GM18508 (cell line): ENCODE results near the gene S100A8.

ENCODE experiments used
- ATAC-seq: cut with Tn5 transposase; IDR thresholded peaks from one replicate; pipeline ENCODE4 v1.9.1; 2021; ENCODE audit warnings: moderate number of reproducible peaks; ENCODE audit not compliant: insufficient read depth, unreplicated experiment

Gene S100A8

GRCh38 chr1:153393926-153394325, 3.1 kb upstream of the S100A8 start:
- ATAC-seq = no peak

GRCh38 chr1:153392822-153393221, 1.9 kb upstream of the S100A8 start:
- no peak for ATAC-seq

DNA sequence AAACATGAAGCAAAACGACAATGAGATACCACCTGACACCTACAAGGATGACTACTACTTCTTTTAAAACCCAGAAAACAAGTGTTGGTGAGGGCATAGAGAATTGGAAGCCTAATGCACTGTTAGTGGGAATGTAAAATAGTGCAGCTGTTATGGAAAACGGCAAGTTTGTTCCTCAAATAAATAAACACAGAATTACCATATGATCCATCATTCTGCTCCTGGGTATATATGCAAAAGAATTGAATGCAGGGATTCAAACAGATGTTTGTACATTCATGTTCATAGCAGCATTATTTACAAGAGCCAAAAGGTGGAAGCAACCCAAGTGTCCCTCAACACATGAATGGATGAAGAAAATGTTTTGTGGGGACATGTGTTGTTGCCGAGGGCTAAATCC, 1.4 kb upstream of the S100A8 start:
- no peak for ATAC-seq

- ATAC-seq = no peak
These were observed 647 bp downstream of the S100A8 start for GRCh38 chr1:153389973-153390879.

- ATAC-seq = no peak
These were observed 1.5 kb downstream of the S100A8 start for GRCh38 chr1:153389401-153389800.

- no peak for ATAC-seq
These were observed 3.1 kb downstream of the S100A8 start for GRCh38 chr1:153387785-153388184.

- no peak for ATAC-seq
These were observed 3.9 kb downstream of the S100A8 start for GRCh38 chr1:153387001-153387400.

GRCh38 chr1:153386500-153386901, 4.4 kb downstream of the S100A8 start:
- ATAC-seq = no peak

DNA sequence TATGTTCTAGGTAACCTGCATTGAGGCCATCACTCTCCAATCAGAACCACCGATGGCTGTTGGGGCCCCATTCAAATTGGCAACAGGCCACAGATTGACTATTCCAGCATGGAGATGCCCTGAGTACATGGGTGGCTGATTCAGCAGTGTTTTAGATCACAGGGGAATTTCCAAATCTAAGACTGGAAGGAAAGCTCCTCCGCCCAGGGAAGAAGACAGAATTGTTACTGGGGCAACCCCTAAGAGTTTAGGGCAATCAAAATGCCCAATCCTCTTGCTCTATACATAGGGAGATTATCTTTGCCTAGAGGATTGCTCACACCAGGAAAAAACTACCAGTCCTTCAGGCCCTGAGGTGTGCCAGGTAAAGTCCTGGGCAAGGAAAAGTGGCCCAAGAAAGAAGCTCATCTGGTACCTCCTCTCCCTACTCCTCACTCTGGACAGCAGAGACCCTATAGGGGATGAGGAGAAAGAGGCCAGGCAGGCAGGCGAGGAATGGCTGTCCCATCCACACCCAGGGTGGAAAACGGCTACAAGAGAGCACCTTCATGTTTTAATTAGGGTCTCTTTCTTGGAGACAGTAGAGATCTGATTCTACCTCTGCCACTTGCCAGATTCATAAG, 5.8 kb downstream of the S100A8 start:
- ATAC-seq = no peak

GRCh38 chr1:153380711-153381110, 10.2 kb downstream of the S100A8 start:
- ATAC-seq = no peak

- ATAC-seq = no peak
These were observed 11.3 kb downstream of the S100A8 start for GRCh38 chr1:153379591-153379990.

- ATAC-seq = no peak
These were observed 15.4 kb downstream of the S100A8 start, which contains the start of gene S100A12 for GRCh38 chr1:153375511-153375910. S100A12 (minus strand) TSS chr1:153375621; CDS start chr1:153374592, 1,029 bp downstream.

- no peak for ATAC-seq
These were observed 16.8 kb downstream of the S100A8 start for GRCh38 chr1:153374071-153374470.

DNA sequence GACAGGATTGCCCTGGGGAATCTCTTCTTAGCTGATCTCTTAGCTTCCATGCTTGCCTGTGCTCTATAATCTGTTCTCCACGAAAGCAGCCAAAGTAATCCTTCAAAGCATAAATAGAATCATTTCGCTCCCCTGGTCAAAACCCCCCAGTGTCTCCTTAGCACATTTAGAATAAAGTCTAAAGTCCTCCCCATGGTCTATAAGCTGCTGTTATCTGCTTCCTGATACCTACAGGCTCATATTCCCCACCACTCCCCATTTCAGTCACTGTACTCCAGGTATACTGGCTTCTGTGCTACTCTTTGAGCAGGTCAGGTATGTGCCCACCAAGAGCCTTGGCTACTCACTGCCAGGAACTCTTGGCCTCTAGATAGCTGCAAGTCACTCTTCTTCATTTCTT, 18.3 kb downstream of the S100A8 start:
- no peak for ATAC-seq

DNA sequence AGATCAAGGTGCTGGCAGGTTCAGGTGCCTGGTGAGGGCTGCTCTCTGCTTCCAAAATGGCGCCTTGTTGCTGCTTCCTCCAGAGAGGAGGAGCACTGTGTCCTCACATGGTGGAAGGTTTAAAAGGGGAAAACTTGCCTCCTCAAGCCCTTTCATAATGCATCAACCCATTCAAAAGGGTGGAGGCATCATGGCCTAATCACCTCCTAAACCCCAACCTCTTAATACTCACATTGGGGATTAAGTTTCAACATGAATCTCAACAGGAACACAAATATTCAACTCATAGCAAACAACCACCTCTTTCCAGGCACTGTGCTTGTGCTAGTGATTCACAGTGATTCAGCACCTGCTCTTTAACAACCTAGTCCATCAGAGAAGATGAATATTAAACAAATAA, 19.6 kb downstream of the S100A8 start:
- ATAC-seq = no peak

GRCh38 chr1:153370146-153370545, 20.7 kb downstream of the S100A8 start:
- ATAC-seq = no peak

GRCh38 chr1:153368495-153368894, 22.4 kb downstream of the S100A8 start:
- ATAC-seq = no peak

DNA sequence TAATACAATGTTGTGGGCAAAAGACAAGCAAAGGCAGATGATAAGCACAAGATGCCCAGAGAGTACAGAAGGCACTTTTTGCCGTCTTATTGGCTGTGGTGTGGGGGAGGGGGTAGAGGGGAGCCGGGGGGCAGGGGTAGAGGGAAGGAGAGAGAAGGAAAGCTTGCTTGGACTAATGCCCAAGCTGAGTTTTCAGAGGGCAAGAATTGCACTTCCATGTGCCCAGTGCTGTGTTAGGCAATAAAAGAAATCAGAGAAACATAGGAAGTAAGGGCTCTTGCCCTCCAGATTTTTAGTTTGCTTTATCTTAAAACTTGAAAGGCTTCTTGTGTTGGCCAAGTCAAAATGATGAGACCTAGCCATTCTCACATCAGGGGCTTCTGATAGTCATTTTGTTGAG, 23.8 kb downstream of the S100A8 start:
- no peak for ATAC-seq

DNA sequence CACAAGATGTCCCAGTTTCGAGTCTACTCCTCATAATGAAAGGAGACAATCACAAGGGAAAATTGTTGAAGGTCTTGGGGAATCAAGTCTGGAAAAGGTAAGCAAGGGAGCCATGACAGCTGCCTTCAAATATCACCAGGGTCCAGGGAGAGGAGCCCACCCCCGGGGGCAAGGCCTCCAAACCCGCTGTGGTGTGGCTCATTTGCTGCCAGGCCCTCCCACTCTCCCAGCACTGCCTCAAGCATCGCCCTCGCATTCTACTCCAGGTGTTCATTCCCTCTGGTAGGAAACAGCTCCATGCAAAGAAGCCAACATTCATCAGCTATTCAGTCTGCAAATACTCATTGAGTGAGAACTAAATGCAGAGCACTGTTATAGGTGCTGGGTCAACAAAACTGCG, 24.6 kb downstream of the S100A8 start:
- ATAC-seq = no peak

DNA sequence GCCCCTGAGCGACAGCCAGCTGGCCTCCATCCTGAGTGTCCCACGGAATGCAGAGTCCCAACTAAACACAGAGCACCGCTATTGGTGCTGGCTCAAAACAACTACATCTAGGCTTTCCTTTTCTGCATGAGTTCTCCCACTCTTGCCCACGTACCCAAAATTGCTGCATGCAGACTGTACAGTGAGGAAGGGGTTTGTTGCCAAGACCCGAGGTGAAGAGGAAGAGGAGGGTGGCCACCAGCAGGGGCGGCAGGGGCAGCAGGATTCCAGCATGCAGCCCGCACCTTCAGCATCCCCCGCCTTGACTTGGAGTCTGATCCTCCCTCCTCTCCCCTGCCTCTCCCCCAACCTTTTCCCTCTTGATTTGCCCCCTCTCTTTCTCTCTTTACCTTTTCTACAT, 25.2 kb downstream of the S100A8 start:
- no peak for ATAC-seq

- ATAC-seq = no peak
These were observed 25.9 kb downstream of the S100A8 start for GRCh38 chr1:153364766-153365666.
